HG02798 (cell line): ENCODE results near the gene DEFB127.
"Not testable (repeated sequence)": the region's sequence is repeated elsewhere in the genome, so short reads cannot be mapped to it uniquely, and the experiment has no call there.

Experiments used
- ATAC-seq: cut with Tn5 transposase; IDR thresholded peaks from one replicate; pipeline ENCODE4 v1.9.1; 2021; ENCODE audit warnings: mild to moderate bottlenecking; ENCODE audit not compliant: unreplicated experiment, poor library complexity

The DEFB127 gene, protein sequence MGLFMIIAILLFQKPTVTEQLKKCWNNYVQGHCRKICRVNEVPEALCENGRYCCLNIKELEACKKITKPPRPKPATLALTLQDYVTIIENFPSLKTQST

DNA sequence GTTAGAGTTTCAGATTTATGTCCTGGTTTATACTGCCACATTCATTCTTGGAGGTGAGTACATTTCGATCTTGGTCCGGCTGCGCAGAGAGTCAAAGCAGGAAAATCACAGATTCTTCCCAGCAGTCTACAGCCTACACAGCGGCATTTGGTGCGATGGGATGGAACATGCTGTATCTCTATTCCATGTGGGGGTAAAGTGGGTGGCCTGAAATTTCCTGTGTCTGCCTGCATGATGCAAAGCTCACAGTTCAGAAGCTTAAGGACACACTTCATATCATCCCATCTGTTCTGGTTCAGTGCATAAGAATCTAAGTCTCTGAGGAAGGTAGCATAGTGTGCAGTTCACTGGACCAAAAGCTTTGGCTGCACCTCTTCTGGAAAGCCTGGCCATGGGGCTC is at the start of gene DEFB127:
TSS of gene DEFB127 (plus strand) at position 301 of the 400 bp plus-strand sequence. CDS start at position 392, 91 bp downstream.
- ATAC-seq, result no peak

DNA sequence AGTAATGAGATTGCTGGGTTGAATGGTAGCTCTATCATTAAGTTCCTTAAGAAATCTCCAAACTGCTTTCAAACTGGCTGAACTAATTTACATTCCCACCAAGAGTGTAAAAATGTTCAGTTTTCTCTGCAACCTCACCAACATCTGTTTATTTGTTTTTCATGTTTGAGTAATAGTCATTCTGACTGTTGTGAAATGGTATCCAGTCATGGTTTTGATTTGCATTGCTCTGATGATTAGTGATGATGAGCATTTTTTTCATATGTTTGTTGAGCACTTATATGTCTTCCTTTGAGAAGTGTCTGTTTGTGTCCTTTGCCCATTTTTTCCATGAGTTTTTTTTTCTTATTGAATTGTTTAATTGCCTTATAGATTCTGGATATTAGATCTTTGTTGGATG is 44.9 kb upstream of the DEFB127 start:
- ATAC-seq, result no peak

DNA sequence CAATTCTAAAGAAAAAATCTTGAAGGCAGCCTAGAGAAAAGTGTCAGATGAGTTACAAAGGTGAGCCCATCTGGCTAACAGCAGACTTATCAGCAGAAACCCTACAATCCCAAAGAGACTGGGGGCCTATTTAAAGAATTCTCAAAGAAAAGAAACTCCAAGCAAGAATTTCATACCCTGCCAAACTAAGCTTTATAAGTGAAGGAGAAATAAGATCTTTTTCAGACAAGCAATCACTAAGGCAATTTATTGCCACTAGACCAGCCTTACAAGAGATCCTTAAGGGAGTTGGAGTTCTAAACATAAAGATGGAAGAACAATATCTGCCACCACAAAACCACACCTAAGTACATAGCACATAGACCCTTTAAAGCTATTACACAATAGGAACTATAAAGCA is 39.7 kb upstream of the DEFB127 start:
- no peak for ATAC-seq

DNA sequence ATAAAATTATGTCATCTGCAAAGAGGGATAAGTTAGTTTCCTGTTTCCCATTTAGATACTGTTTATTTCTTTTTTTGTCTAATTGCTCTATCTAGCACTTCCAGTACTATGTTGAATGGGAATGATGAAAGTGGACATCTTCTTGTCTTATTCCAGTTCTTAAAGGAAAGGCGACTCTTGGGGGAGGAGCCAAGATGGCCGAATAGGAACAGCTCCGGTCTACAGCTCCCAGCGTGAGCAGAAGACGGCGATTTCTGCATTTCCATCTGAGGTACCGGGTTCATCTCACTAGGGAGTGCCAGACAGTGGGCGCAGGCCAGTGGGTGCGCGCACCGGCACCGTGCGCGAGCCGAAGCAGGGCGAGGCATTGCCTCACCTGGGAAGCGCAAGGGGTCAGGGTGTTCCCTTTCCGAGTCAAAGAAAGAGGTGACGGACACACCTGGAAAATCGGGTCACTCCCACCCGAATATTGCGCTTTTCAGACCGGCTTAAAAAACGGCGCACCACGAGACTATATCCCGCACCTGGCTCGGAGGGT is 27.4 kb upstream of the DEFB127 start:
- not testable (repeated sequence) for ATAC-seq

DNA sequence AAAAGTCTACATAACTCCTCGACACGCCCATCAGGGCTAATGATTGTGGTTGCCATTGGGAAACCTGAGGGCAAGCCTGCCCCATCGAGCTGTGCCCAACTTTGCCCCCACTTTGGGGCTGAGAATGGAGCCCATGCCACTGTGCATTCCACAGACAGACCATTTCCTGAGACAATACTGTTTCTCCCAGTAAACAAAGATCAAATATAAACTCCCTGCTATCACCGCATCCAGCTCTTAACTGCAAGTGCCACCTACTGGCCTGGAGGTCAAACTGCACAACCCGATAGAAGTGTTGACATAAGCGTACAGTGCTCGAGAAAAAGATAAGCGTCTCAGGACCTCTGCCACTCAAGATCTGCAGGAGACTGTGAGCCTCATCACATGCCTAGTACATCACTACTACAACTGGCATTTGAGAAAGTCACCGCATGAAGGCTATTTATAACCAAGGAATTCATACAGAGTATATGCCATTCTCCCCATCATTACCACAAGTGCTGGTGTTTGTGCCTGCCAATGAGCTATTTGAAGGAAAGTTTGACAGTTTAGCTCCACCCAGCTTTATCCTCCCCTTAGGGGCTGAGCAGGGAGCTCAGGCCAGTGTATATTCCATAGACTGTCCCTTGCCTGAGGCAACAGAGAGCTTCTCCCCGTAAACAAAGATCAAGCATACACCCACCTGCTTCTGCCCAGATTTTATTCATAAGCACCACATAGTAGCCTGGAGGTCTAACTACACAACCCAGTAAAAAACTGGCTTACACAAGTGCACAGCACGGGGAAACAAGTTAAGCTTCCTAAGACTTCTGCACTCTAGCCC is 19.4 kb upstream of the DEFB127 start:
- no peak for ATAC-seq

DNA sequence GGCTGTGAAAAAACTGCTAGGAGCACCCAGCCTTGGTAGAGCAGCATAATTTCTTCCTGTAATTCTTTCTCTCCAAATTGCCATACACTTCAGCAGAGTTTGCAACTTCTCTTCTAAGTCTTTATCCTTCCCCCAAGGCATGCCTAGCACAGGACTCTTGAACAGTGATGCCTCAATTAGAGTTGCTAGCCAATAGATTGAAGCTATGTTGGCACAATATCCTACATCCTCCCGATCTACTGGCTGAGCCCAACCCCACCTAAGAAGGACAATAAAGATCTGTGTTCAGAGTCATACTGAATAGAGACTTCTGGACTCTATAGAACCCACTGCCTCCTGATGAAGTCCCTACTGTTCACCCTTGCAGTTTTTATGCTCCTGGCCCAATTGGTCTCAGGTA is 15.0 kb upstream of the DEFB127 start, which contains the start of gene DEFB126:
TSS of gene DEFB126 (plus strand) at position 301 of the 400 bp plus-strand sequence. CDS start at position 340, 39 bp downstream.
- no peak for ATAC-seq

DNA sequence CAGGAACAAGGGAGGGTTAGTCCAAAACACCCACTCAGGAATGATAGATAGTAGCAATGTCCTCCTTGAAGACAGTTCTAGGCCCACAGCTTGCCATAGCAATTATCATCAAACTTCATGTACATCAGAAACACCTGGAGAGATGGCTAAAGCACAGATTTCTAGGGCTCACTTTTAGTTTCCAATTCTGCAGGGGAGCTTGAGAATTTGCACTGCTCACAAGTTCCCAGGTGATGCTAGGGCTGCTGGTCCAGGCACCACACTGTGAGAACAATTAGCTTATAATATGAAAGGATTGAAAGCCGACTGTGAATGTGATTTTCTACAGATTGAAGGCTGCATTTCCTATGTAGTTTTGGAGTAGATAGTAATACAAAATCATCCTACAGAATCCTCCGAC is 11.4 kb upstream of the DEFB127 start:
- ATAC-seq, result no peak

DNA sequence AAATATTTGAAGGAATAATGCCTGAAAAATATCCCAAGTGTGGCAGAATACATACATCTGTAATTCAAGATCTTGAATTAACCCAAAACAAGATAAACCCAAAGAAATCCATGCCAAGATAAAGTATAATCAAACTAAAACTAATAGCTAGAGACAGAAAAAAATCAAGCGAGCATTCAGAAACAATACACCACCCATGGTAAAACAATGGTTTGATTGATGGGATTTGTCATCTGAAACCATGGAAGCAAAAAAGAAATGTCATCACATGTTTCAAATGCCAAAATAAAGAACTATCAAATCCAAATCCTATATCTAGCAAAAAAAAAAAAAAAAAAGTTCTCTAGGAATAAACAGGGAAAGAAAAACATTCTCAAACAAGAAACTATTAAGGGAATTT is 5.1 kb upstream of the DEFB127 start:
- ATAC-seq, result no peak

DNA sequence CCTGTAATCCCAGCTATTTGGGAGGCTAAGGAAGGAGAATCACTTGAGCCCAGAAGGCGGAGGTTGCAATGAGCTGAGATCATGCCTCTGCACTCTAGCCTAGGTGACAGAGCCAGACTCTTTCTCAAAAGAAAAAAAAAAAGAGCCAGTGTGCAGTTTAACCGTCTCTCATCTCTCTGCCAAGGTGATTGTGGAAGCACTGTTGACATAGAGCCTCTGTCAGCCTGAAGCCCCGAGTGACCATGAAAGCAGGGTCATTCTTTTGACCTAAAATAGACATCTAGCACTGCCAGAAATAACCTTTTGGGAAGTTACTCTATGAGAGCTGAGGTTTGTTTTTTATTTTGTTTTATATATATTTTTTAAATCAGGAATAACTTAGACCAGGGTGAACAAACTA is 7.4 kb downstream of the DEFB127 start:
- ATAC-seq, result no peak

DNA sequence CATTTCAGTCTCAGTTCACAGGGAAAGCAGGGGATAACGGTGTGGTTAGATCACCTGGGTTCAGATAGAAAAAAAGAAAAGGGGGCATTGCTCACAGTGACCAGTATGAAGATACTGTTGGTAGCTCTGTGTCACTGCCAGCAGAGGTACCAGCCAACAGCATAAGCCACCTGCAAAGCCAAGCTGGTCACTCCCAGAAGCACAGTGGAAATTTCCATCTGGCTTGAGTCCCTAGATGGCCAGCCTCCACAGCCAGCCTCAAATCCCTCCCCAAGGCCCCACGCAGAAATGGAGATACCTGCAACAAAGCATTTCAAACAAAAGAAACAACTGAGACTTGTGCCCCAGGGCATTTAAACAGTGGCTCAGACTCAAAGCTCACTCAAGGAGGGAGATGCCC is 11.6 kb downstream of the DEFB127 start:
- ATAC-seq, result no peak

DNA sequence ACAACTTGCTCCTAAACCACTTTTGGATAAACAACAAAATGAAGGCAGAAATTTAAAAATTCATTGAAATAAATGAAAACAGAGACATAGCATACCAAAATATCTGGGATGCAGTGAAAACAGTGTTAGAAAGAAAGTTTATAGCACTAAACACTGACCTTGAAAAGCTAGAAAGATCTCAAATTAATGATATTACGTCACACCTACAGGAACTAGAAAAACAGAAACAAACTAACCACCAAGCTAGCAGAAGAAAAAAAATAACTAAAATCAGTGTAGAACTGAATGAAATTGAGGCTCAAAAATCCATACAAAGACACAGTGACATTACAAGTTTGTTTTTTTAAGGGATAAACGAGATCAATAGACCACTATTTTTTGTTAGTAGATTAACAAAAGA is 27.0 kb downstream of the DEFB127 start:
- ATAC-seq, result no peak

DNA sequence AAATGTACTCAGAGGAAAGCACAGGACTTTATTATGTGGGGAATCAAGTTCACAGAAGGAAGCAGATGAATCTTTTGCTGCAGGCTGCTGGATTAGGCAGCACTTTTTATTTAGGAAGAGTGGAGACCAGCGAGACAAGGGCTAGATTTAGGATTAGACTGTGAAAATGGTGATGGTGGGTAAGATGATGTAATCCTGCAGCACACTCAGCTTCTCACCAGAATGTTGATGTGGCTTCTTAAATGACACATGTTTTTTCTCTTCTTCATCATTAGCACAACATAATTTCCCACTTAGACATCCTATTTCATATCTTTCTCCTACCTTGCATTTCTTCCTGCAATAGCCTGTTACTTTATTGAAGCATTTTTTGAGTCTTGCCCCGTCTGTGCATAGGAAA is 30.5 kb downstream of the DEFB127 start:
- ATAC-seq, result no peak

DNA sequence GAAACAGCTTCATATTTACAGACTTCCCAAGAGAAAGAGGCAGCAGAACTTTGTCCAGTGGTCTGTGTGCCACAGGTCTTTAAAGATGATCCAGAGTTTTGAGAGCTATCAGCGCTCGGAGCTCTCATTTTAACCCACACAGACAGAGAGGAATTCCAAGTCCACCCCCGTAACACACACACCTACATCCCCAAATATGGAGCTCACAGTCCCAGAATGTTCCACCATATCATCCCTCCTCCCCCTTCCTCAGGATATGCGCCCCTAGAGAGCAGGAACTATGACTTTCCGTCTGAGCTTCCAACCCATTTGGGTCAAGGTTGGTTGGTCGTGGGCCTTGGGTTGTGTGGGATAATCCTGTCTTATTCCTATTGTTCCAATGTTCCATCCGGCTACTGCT is 32.4 kb downstream of the DEFB127 start, which contains the start of gene DEFB128:
TSS of gene DEFB128 (minus strand) at position 101 of the 400 bp plus-strand sequence. CDS start at position 13, 88 bp downstream.
- ATAC-seq, result no peak

DNA sequence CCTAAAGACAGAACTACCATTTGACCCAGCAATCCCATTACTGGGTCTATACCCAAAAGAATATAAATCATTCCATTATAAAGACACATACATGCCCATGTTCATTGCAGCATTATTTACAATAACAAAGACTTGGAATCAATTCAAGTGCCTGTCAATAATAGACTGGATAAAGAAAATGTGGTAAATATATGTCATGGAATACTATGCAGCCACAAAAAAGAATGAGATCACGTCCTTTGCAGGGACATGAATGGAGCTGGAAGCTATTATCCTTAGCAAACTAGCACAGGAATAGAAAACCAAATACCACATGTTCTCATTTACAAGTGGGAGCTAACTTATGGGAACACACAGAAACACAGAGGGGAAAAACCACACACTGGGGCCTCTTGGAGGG is 41.0 kb downstream of the DEFB127 start:
- no peak for ATAC-seq

DNA sequence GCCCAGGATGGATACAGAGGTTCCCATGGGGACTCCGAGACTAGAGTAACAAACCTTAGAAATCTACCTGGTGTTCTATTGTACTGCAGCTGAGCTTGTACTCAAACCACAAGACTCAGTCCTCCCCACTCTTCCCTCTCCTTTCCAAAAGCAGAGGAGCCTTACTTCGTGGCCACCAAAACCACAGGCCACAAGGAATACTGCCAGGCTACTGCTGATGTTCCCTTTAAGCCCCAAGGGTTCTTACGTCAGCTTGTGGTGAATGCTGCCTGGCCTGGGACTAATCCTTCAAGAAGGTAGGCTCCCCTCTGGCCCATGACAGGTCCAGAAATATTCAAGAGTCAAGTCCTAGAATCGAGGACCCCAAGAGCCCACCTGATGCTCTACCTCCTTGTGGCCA is 42.7 kb downstream of the DEFB127 start:
- no peak for ATAC-seq

DNA sequence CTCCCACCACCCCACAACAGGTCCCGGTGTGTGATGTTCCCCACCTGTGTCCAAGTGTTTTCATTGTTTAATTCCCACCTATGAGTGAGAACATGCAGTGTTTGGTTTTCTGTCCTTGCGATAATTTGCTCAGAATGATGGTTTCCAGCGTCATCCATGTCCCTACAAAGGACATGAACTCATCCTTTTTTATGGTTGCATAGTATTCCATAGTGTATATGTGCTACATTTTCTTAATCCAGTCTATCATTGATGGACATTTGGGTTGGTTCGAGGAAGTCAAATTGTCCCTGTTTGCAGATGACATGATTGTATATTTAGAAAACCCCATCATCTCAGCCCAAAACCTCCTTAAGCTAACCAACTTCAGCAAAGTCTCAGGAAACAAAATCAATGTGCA is 46.4 kb downstream of the DEFB127 start:
- ATAC-seq, result not testable (repeated sequence)
